GM12874 (cell line): ENCODE measurements around the gene NDUFAF3.

Source experiments
- TF ChIP-seq, protein P1 (sequence below): IDR thresholded peaks from 2 replicates; pipeline ENCODE4 v1.5.1; 2011; ENCODE audit warnings: low read depth, mild to moderate bottlenecking, control low read depth, low read length, moderate library complexity; ENCODE audit not compliant: insufficient read depth

The NDUFAF3 gene

DNA sequence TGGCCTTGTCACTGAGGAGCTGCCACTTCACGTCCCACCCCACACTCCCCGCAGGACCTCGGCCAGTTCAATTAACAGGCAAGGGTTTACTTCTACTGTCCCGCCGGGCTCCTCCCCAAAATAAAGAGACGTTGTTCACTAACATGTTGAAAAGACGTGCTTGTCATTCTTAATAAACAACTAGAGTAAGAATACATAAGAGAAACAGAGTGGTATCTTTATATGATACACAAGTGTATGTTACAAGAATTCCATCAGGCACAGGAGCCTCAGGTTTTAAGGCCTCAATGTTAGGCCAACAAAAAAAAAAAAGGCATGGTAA, 7.6 kb downstream of the NDUFAF3 start:
- TF ChIP-seq, protein P1, sequence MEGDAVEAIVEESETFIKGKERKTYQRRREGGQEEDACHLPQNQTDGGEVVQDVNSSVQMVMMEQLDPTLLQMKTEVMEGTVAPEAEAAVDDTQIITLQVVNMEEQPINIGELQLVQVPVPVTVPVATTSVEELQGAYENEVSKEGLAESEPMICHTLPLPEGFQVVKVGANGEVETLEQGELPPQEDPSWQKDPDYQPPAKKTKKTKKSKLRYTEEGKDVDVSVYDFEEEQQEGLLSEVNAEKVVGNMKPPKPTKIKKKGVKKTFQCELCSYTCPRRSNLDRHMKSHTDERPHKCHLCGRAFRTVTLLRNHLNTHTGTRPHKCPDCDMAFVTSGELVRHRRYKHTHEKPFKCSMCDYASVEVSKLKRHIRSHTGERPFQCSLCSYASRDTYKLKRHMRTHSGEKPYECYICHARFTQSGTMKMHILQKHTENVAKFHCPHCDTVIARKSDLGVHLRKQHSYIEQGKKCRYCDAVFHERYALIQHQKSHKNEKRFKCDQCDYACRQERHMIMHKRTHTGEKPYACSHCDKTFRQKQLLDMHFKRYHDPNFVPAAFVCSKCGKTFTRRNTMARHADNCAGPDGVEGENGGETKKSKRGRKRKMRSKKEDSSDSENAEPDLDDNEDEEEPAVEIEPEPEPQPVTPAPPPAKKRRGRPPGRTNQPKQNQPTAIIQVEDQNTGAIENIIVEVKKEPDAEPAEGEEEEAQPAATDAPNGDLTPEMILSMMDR = no peak

DNA sequence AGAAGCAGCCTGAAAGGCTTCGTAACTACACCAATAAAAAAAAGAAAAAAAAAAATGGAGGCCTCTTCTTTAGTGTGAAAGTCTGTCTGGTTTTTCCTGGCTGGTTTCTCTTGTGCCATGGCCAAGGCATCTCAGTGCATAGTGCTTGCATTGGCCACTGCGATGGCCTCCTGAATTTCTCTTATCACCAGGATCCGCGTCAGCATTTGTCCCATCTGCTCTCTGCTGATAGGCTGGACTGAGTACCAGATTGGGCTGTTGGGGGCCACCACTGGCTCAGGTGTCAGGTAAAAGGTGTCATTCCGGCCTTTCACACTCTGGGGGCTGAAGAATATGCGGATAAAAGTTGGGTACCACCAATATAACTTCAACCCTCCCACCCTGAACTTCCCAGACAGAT, 8.4 kb downstream of the NDUFAF3 start:
- TF ChIP-seq, protein P1 = no peak

DNA sequence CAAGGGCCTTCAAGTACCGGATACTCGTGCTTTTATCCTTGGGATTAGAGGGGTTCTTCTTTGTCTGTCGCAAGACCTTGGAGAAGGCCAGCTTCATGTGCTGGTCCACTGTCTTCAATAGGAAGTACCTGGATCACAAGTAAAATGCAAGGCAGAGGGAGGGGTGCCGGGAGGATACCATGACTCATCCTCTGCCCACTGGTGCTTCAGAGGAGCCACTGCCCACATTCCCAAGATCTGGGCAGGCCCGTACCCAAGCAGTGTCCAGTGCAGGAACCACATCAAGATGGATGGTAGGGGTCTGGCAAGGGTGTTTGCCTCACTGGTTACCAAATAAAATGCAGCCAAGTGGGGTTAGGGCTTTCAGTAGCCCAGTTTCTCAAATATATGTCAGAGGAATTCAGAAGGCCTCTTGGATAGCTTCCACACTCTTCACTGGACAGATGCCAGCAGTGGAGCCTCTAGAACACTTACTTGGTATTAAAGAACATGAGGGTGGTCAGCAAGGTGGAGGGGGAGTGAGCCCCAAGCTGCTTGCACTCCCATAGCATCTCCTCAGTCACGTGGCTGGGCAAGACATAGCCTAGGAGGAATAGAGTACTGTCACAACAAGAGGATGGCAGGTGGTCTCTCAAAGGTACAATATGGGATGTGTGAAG, 10.9 kb downstream of the NDUFAF3 start:
- TF ChIP-seq, protein P1 = no peak

DNA sequence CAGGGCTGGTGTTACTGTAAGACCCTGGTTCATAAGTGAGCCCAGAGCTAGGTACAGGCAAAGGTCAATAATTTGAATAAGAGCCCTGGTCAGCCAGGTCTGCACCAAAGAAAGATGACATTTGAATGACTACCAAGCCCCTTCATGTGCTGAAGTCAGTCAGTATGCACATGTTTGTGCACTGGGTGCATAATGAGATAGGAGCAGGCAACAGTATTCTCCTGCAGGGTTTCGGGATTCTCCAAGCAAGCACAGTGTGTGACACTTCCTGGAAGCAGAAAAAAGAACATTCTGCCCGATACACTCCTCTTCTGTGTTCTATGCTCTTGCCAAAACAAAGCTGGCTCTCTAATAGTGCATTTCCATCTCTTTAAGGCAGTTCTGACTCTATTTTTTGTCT, 12.7 kb downstream of the NDUFAF3 start:
- TF ChIP-seq, protein P1 = no peak

DNA sequence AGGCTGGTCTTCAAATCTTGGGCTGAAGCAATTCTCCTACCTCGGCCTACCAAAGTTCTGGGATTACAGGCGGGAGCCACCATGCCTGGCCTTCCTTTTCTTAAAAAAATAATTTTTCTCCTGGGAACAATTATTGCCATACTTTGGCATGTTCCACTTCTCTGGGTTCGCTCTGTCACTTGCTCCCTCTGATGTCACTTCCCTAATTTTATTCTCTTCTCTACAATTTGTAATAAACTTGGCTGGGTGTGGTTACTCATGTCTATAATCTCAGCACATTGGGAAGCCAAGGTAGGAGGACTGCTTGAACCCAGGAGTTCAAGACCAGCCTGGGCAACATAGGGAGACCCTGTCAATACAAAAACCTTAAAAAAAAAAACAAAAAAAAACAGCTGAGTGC, 13.4 kb downstream of the NDUFAF3 start:
- TF ChIP-seq, protein P1 = no peak

DNA sequence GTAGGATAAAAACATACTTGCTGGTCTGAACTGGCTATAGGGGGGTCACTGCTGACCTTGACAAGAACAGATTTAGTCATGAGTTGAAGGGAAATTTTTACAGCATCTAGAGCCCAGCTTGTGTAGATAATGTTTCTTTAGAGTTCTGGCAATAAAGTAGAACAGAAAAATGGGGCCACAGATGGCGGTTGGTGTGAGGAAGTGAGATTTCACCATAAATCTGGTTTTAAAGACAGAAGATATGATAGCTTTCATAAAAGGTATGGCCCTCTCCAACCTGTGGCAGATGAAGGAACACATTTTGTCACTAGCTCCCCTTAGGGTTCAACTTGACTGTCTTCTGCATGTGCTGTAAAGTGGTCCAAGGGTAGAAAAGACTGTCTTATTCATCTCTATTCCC, 31.6 kb downstream of the NDUFAF3 start:
- TF ChIP-seq, protein P1 = no peak

DNA sequence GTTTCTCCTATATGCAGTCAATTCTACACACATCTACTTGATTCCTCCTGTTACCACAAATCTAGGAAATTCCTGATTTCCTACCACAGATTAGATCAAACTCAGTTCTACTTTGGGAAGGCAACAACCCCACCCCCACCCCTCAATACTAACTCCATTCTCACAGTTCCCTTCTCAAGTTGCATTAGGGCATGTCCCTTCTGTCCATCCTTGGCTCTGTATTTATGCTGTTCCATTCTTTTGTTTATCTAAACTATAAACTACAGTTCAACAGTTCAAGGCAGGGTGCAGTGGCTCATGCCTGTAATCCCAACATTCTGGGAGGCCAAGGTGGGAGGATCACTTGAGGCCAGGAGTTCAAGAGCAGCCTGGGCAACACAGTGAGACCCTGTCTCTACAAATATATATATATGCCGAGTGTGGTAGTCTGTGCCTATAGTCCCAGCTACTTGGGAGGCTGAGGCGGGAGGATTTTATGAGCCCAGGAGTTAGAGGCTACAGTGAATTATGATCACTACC, 32.5 kb downstream of the NDUFAF3 start:
- TF ChIP-seq, protein P1 = no peak

DNA sequence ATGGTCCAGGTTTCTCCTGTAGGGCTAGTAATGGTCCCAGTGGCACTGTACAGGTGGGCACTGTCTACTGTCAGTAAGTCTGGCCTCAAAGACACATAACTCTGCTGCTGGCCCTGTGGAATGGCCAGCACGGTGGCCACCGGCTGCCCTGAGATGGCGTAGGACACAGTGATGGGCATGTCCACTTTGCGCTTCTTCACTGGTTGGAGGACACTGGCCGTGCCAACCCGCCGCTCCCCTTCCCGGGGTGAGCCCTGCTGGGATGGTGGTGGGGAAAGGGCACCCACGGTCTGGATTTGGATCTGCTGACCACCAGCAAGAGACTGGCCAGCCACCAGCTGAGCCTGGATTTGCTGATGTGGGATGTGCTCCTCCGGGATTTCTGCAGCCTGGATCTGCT, 35.3 kb downstream of the NDUFAF3 start:
- TF ChIP-seq, protein P1 = no peak
